HG03135 (cell line): Measurements from ENCODE around the gene RPL26.
A peak's percentile ranks its signal among the peaks of the same experiment; 100 is the strongest.
"Not testable (repeated sequence)": the region's sequence is repeated elsewhere in the genome, so short reads cannot be mapped to it uniquely, and the experiment has no call there.

Experiments used
- ATAC-seq: cut with Tn5 transposase; IDR thresholded peaks from one replicate; pipeline ENCODE4 v1.9.1; 2021; ENCODE audit warnings: mild to moderate bottlenecking, moderate library complexity; ENCODE audit not compliant: unreplicated experiment

The RPL26 gene

GRCh38 chr17:8397636-8398035 lies 14.6 kb upstream of the RPL26 start, which contains the start of gene RNF222:
Gene RNF222 (minus strand): TSS chr17:8397827. CDS start chr17:8393461, 4,366 bp downstream.
- no peak for ATAC-seq

DNA sequence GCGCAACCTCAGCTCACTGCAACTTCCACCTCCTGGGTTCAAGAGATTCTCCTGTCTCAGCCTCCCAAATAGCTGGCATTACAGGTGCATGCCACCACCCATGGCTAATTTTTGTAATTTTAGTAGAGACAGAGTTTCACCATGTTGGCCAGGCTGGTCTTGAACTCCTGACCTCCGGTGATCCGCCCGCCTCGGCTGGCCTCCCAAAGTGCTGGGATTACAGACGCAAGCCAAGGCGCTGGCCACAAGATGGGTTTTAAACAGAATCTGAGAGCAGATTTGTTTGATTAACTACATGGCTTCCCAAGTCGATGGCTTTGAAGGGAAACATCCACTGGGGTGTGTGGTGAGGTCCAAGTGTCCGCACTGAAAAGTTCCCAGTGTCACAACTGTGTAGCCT lies 11.5 kb upstream of the RPL26 start:
- not testable (repeated sequence) for ATAC-seq

DNA sequence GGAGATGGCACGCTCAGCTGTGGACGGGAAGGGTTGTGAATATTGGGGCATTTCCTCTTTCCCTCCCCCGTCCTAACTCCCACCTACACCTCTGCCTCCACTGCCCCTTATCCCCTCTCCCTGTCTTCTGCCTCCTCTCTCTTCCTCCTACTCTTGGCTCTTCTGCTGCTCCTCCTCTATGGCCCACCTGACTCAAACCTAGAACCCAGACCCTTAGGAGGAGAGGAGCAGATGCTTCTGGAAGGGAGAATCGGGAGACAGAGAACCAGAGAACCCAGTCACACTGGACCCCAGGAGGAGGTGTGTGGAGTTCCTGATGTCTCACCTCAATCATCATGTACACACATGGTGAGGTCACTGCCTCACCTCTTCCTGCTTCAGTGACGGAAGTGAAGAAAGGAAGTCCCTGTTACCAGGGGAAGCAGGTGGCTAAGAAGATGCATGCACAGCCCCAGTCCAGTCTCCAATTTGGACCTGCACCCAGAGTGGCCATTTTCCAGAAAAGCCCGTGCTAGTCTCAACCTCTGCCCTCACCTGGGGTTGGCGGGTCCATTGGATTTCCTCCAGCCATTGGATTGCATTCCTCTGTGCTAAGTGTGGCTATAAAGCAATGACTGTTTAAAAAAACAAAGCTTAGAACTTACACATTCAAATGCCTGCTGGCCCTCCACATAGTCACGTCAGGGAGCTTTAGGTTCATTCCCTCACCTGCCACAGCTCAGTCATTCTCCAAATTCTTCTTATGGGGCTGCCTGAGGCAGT lies 10.7 kb upstream of the RPL26 start:
- ATAC-seq, result no peak

GRCh38 chr17:8392674-8393469 lies 9.9 kb upstream of the RPL26 start:
- ATAC-seq, result no peak

DNA sequence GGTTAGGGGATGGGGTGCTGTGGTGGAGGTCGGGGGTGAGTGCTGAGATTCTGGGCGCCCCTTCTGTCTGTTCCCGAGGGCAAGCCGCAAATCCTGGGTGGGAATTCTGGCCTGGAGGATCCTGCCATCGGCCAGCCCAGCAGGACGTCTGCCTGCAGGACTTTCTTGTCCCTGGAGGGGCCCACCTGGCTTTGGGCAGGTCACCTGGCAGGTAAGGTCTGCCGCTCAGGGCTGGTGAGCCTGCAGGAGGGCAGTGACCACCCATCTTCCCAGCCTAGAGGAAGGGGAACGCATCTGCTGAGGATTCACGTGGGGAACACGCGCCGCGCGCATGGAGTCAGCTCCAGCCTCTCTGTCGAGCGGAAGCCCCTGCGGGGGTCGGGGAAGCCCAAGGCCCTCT lies 9.3 kb upstream of the RPL26 start:
- no peak for ATAC-seq

DNA sequence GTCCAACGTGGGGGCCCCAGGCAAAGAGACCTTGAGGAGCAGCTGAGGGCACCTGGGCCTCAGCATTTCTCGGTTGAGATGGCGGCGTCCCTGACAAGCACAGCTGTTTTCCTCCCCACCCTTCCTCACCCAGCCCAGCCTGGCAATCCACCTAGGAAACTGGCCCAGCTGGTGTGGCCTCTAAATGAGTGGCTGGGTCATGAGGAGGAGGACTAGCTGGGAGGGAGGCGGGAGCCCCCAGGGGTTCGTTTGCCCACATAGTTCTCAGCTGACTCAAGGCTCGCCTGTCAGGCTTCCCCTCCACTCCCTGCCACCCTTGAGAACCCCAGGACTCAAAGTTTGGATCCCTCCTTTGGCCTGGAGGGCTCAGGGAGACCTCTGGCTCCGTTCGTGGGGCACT lies 8.7 kb upstream of the RPL26 start:
- ATAC-seq, result no peak

DNA sequence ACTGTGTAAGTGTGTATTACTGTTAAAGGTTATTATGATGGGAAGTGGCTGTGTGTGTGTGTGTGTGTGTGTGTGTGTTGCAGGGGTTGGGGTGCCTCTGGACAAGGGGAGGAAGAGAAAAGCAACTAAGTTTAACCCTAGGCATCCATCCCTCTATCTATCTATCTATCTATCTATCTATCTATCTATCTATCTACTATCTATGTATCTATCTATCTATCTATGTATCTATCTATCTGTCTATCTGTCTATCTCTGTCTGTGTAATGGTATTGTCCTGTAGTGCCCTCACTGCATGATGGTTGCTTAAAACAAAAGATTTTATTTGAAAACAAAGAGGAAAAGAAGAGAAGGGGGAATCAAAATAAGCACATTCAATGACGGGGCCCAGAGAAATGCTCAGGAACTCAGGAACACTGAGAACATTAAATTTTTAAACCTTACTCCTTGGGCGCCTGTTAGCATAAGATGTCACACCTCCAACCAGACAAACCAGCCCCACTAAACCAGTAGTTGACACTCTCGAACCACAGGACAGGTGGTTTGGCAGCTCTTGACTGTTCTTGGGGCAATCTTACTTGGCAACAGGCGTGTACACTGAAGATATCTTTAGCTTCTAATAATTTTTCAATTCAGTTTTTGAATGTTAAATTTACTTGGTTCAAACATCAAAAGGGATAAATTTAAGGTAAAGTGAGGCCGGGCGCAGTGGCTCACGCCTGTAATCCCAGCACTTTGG lies 5.1 kb upstream of the RPL26 start:
- ATAC-seq, result no peak

- no peak for ATAC-seq
Measured at GRCh38 chr17:8386841-8387240, 3.8 kb upstream of the RPL26 start.

- no peak for ATAC-seq
Measured at GRCh38 chr17:8384801-8385378, 1.9 kb upstream of the RPL26 start.

GRCh38 chr17:8382880-8383142 lies 182 bp downstream of the RPL26 start:
- no peak for ATAC-seq

DNA sequence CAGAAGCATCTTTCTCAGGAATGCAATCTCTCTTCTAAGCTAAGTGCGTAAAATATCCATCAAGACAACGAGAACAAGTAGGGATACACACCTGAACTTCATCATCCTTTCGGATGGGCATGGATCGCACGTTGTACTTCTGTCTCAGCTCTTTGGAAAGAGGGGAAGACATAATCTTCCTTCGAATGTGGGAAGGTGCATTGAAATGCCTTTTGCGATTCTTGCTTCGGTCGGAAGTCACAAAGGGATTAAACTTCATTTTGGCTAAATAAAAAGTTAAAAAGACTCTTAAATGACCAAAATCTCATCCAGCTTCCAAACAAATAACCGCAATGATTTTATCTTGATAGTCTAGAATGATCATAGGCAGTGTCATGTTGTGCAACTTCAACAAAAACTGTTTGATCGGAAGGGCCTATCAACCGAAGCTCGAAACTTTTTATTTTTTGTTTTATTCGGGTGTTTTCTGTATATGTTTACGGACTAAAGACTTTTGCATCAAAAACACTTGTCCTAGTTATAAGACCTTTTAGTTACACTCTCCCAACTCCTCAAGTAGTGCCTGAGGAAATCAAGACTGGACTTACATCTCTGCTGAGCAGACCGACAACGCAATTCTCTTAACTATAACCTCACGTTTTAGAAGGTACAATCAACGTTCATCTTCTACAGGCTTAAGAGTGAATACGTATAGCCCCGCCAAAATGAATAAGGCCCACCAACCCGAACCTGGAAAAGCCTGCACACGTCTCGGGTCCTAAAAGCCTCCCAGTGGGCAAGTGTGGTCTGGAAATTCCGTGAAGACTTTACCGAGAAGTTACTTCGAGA lies 727 bp downstream of the RPL26 start:
- no peak for ATAC-seq

- ATAC-seq, result no peak
Measured at GRCh38 chr17:8380049-8380448, 2.9 kb downstream of the RPL26 start.

GRCh38 chr17:8378117-8378516 lies 4.9 kb downstream of the RPL26 start:
- ATAC-seq, result not testable (repeated sequence)

DNA sequence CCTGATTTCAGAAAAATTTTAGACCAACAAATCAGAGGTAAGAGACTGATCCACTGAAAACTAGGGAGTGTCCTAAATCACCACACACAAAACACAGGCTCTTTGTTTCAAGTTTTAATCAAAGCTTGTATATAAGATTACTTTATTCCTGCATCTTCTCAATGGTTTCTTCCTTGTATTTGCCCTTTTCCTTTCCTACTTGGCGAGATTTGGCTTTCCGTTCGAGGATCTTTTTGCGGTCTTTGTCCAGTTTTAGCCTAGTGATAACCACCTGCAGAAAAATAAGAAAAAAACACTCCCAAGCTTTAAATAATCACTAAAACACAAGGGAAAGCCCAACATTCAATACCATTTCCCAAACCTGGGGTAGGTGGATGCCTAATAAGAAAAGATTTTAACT lies 5.6 kb downstream of the RPL26 start:
- ATAC-seq, result no peak

- peak; percentile 87 for ATAC-seq
Measured at GRCh38 chr17:8376271-8377067, 6.5 kb downstream of the RPL26 start, which contains the start of gene KRABD2. Gene KRABD2 (minus strand): TSS chr17:8376704.

- no peak for ATAC-seq
Measured at GRCh38 chr17:8375738-8376259, 7.2 kb downstream of the RPL26 start.

- ATAC-seq, result not testable (repeated sequence)
Measured at GRCh38 chr17:8373856-8374255, 9.1 kb downstream of the RPL26 start.

GRCh38 chr17:8372422-8372821 lies 10.6 kb downstream of the RPL26 start:
- ATAC-seq, result no peak

GRCh38 chr17:8371786-8372185 lies 11.2 kb downstream of the RPL26 start:
- no peak for ATAC-seq
